Stimulated activated CD4-positive, alpha-beta T cell treated with anti-CD3 and anti-CD28 coated beads, TNF-alpha, amount 100 ng/mL, for 1 hour (primary cell): ENCODE data around the gene GDNF.
"Not testable (repeated sequence)": the region's sequence is repeated elsewhere in the genome, so short reads cannot be mapped to it uniquely, and the experiment has no call there.

ENCODE experiments used
- DNase-seq, 3 donors: peaks; one replicate each; pipeline ENCODE4 v3.0.0-alpha.2; 2020; ENCODE audit warnings: low read depth in 3 of 3, low spot score in 1 of 3

Gene GDNF

GRCh38 chr5:37786862-37787519, 52.9 kb downstream of the GDNF start:
- DNase-seq = no peak

- no peak for DNase-seq
These were observed 53.4 kb downstream of the GDNF start for GRCh38 chr5:37786416-37786815.

DNA sequence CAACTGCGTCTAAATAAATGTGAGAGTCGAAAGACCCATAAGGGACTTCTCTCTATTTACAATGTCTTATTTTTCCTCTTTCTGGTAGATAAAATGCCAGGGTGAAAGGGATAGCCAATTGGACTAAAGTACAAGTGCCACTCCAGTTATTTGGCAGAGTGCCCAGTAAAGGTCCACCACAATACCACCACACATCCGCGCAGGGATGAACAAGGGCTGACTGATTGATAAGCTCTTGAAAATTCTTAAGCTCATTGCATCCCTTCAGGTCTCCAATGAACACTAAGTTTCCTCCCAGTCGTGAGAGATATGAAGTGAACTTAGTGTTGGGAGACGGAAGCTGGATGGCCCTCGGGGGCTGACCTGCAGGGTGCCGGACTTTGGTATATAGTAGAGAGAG, 58.4 kb downstream of the GDNF start:
- DNase-seq = not testable (repeated sequence)

GRCh38 chr5:37777432-37778130, 62.3 kb downstream of the GDNF start:
- DNase-seq = no peak

- no peak for DNase-seq
These were observed 63.0 kb downstream of the GDNF start for GRCh38 chr5:37776826-37777225.

DNA sequence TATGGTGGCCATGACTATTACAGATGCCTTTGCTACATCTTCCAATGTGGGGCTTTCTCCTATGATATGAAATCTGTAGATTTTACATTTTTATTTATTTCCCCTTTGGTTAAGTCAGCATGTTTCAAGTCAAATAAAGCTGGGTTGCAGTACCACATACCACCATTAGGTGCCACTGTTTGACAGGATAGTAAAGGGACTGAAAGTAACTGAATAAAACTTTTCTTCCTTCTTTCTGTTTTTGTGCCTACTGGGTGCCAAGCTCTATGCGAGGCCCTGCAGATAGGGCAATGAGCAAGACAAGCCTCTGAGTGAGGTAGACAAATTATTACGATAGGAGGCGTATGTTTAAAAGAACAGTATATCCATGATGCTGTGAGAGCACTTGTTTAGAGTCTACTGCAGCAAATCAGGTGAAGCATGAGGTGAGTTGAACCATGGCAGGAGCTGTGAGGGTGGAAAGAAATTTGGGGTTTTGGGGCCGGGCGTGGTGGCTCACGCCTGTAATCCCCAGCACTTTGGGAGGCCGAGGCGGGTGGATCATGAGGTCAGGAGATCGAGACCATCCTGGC, 64.8 kb downstream of the GDNF start:
- DNase-seq = no peak

- no peak for DNase-seq
These were observed 66.0 kb downstream of the GDNF start for GRCh38 chr5:37773809-37774208.

DNA sequence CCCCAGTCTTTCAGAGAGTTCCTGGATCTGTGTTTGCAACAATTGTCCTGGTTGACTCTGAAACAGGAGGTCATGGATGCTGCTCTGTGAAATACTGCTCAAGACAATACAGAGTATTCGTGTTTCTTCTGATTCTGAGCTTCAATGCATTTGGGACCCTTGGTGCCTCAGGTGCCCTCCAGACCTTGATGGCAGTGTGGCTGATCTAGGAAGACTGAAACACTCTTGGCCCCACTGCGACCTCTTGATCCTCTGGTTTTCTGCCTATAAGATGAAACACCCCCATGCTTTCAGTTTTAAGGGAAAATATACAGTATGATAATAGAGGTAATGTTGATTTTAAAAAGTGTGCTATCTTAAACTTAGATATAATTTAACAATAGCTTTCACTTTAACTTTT, 67.6 kb downstream of the GDNF start:
- no peak for DNase-seq

DNA sequence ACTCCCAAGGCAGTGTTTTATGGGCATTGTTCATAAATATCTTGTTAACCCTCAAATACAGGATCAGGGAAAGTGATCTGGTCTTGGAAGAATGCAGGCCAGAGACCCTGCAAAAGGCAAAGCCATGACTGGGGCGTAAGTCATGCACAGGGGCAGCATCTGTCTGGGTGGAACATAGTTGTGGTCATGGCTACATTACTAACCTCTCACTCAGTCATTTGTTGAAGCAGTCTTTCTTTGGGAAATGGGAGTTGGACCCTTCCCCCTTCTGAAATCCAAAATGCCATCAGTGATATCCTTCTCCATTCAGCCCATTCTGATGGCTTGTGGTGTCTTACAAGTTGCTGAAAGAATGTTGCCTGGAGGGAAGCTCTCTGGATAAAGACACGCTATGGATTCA, 68.1 kb downstream of the GDNF start:
- DNase-seq = no peak

DNA sequence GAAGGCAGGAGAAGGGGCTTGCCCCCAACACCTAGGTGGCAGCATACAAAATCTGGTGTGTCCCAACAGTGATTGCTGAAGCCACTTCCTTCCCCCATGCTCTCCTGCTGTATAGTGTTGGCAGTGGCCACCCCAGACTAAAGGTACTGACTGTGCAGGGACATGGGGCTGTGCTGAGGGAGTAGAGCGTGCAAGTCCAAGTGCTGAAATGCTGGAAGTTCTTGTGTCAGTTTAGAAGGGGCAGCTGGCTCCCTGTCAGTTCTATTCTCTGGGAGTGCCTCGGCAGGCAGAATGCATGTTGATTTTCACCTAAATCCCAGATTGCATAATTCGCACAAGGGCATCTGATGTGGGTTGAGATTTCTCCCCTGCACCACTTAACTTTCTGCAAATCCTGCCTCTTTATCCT, 68.6 kb downstream of the GDNF start:
- no peak for DNase-seq

DNA sequence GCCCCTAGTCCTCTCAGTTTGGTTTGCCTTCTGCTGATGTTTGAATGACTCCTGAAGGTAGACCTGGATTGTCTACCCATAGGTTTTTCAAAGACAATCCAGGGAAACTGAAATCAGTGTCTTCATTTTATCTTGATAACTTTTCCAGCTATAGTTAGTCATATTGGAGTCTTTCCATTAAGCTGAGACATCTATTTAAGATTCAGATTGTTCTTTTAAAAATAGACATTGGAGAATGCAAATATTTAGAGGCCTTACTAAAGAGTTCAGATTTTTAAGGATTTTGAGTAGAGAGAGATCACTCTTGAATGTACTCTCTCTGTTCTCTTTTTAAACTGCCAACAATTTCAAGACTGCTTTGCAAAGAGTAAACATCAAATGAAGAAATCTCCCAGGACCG, 69.1 kb downstream of the GDNF start:
- DNase-seq = no peak

DNA sequence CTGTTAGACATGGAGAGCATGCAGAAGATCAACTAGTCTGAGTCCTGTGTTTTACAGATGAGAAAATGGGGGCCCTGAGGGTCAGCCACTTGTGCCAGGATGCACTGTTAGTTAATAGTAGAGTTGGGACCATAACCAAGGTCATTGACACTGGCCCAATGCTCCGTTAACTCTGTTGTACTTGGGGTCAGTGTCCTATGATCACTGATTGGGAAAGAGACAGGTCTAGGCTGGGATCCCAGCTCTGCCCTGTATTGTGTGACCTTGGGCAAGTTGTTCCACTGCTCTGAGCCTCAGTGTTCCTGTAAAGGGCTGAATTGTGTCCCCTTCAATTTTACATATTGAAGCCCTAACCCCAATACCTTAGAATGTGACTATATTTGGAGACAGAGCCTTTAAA, 70.0 kb downstream of the GDNF start:
- DNase-seq = no peak

GRCh38 chr5:37769108-37769507, 70.7 kb downstream of the GDNF start:
- no peak for DNase-seq

- no peak for DNase-seq
These were observed 71.5 kb downstream of the GDNF start for GRCh38 chr5:37768371-37768770.

DNA sequence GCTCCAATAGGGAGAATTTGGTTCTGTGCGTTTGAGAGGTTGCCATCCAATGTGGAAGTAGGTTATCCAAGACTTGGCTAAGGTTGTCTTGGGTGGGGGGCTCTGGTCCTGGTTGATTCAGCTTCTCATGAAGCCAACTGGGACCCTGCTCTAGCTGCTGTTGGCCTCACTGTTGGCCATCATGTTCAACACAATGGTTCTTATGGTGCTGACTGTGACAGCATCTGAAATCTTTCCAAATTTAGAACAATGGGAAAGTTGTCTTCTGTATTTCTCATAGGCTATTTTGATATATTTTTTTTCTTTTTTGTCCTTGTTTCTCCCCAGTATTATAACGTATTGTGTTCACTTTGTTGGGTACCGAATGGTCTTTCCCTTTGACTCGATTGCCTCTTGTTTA, 71.9 kb downstream of the GDNF start:
- no peak for DNase-seq

DNA sequence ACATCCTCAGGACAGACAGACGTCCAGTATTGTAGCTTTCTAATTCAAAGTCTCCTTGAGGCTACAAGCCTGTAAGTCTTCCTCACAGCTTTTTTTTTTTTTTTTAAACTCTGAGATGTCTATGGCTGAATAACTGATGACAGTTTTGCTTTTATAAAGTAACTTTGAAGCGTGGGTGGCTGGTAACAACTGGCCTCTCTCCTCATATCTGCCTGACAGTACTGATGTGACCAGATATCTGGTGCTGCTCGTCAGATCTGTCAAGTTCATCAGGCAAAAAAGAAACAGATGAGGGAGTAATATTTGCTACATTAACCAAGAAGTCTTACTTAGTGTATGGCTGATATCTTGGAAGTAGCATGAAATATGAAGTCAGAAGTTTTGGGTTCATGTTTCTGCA, 72.6 kb downstream of the GDNF start:
- no peak for DNase-seq
